ENCODE measurements around the gene CDH13. TPM values are rescaled to one million over a fixed set of nuclear protein-coding genes. Genes with fewer than 3 reads are reported as not detected.

CDH13 gene
- total and polyA plus RNA-seq, 8 donors = 0.12 to 21.4 (median 1.7) TPM; not detected in 1

DNA sequence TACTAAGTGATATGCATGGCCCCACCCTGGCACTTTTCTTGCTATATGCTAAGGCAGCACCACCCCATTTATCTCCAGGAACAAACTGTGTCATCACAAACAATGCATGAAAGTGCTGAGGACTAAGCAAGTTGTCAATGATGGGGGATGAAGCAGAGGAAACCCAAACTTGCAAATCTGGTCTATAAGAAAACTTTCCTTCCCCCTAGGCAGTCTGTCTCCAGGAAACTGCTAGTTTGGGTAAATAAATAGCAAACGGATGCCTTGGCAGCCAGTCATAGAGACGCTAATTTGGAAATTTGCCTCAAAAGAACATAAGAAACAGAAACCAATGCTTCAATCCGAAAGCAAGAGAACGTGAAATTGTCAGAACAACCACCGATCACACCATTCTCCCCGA, 1175.4 kb downstream of the CDH13 start:
- DNase-seq = peak in 1 of 2 donors; percentile 82
- no peaks in the 10 kb centered on the region for H3K36me3 ChIP-seq
- TF ChIP-seq, protein P1, sequence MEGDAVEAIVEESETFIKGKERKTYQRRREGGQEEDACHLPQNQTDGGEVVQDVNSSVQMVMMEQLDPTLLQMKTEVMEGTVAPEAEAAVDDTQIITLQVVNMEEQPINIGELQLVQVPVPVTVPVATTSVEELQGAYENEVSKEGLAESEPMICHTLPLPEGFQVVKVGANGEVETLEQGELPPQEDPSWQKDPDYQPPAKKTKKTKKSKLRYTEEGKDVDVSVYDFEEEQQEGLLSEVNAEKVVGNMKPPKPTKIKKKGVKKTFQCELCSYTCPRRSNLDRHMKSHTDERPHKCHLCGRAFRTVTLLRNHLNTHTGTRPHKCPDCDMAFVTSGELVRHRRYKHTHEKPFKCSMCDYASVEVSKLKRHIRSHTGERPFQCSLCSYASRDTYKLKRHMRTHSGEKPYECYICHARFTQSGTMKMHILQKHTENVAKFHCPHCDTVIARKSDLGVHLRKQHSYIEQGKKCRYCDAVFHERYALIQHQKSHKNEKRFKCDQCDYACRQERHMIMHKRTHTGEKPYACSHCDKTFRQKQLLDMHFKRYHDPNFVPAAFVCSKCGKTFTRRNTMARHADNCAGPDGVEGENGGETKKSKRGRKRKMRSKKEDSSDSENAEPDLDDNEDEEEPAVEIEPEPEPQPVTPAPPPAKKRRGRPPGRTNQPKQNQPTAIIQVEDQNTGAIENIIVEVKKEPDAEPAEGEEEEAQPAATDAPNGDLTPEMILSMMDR (IDR thresholded peaks at IDR 0.05) = no peak
- peak in 1 of 3 donors; percentile 6 for TF ChIP-seq POLR2AphosphoS5 (IDR thresholded peaks at IDR 0.05)
- TF ChIP-seq POLR2A (IDR thresholded peaks at IDR 0.05) = no peak
- no peak for TF ChIP-seq EP300 (IDR thresholded peaks at IDR 0.05)
- H3K27me3 ChIP-seq = peaks cover 0 to 6% (median 0%) of the 10 kb centered on the region in 3 donors
- peaks cover 5 to 27% (median 13%) of the 10 kb centered on the region in 4 donors for H3K4me1 ChIP-seq
- H3K27ac ChIP-seq = peak overlapping the region in 3 of 5 donors; percentile 26 to 49 (median 37)
- WGBS, 5 donors = 8 to 19% (median 16%) methylated on average over 6 of the region's 6 CpGs
- peak overlapping the region; percentile 7 to 22 (median 21) for H3K4me3 ChIP-seq
- H3K9me3 ChIP-seq = no peaks in the 10 kb centered on the region
- intact Hi-C loops (cut with DNase I; ENCODE audit: low total_unique reads) = no loop called here

DNA sequence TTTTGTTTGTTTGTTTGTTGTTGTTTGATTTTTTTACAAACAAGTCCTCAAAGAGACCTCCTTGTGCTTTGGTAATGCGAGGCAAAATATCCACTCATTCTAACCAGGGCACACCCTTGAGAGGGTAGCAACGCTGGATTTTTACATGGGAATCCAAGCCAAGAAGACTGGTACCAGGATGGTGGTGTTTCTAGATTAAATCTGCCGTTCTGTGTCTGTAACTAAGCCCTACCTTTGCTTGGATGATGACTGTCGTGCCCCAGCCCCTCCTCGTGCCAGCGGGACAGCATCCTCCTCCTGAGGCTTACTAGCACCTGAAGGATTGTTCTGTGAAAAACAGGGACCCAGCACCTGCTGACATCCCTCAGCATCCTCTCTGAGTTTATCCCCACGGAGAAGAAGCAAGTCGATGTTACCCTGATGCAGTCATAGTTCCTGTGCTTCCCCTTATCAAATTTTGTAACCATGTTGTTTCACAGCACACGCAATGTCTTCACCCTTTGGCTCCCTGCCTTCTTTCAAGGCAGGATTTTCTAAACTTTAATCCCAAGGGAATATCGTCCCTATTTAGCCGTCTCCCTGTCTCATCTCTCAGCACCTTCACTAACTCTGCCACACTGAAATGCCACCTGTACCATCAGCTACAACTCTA, 1175.9 kb downstream of the CDH13 start:
- TF ChIP-seq EP300 (IDR thresholded peaks at IDR 0.05) = no peak
- no peak for TF ChIP-seq POLR2AphosphoS5 (IDR thresholded peaks at IDR 0.05)
- TF ChIP-seq, protein P1 (IDR thresholded peaks at IDR 0.05) = no peak
- TF ChIP-seq POLR2A (IDR thresholded peaks at IDR 0.05) = no peak
- peaks cover 6 to 31% (median 15%) of the 10 kb centered on the region in 4 donors for H3K4me1 ChIP-seq
- H3K27ac ChIP-seq = peak overlapping the region in 3 of 5 donors; percentile 26 to 49 (median 37)
- no peaks in the 10 kb centered on the region for H3K9me3 ChIP-seq
- DNase-seq = no peak
- intact Hi-C loops (cut with DNase I; ENCODE audit: low total_unique reads) = no loop called here
- H3K36me3 ChIP-seq = no peaks in the 10 kb centered on the region
- H3K27me3 ChIP-seq = peaks cover 0 to 6% (median 0%) of the 10 kb centered on the region in 3 donors
- H3K4me3 ChIP-seq = peak overlapping the region; percentile 7 to 22 (median 21)
- 36 to 53% (median 42%) methylated on average over 10 to 11 of the region's 11 CpGs for WGBS, 5 donors

DNA sequence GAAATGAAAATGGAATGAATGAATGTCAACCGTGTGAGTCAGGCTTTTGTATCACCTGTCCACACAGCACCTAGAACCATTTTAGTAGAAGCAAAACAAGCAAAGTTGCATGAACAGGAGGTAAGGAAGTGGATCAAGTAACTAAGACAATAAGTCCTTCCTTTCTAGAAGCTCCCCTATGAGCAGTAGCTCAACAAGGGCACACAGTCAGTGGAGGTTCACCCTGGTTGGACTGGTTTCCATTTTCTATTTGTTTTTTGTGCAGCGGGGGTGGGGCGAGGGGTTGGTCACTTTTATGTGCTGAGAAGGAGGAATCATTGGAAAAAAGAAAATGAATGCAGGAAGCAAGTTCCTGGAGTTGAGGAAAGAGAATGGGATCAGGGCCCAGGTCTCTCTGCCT, 1177.0 kb downstream of the CDH13 start:
- Histone ChIP-seq H3K4me3 (no peak overlapping the region), H3K36me3 (no peaks in the 10 kb centered on the region), H3K4me1 (peaks cover 9 to 35% (median 21%) of the 10 kb centered on the region in 4 donors), H3K9me3 (no peaks in the 10 kb centered on the region), H3K27me3 (peaks cover 0 to 6% (median 0%) of the 10 kb centered on the region in 3 donors), H3K27ac (peak overlapping the region in 3 of 5 donors; percentile 2 to 72 (median 31))
- DNase-seq = peak in 1 of 2 donors; percentile 75
- intact Hi-C loops (cut with DNase I; ENCODE audit: low total_unique reads) = no loop called here
- no peak for TF ChIP-seq POLR2A (IDR thresholded peaks at IDR 0.05)
- TF ChIP-seq POLR2AphosphoS5 (IDR thresholded peaks at IDR 0.05) = no peak
- TF ChIP-seq EP300 (IDR thresholded peaks at IDR 0.05) = no peak
- TF ChIP-seq, protein P1 (IDR thresholded peaks at IDR 0.05) = no peak
- 25 to 61% (median 54%) methylated on average over 3 of the region's 3 CpGs for WGBS, 5 donors

DNA sequence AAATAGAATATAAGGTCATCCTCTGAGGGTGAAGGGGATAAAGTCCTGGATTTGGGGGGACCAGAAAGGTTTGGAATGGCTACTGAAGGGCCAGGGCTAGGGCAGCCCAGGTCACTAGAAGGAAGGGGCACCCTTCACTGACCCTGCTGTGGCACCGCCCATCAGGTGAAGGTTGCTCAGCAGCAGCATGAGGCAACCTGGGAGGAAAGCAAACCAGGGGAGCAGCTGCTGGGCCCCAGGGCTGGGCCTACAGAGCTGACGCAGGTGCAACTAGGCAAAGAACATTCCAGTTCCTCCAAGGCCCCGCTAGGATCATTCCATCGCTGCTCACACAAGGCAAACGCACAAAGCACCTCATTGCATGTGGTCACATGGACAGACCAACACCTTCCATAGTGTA, 1177.6 kb downstream of the CDH13 start:
- WGBS, 5 donors = 85 to 94% (median 91%) methylated on average over 5 of the region's 5 CpGs
- no peaks in the 10 kb centered on the region for H3K9me3 ChIP-seq
- no peak overlapping the region for H3K4me3 ChIP-seq
- DNase-seq = peak in 1 of 2 donors; percentile 54
- H3K27me3 ChIP-seq = peaks cover 0 to under 1% (median 0%) of the 10 kb centered on the region in 3 donors
- TF ChIP-seq POLR2A (IDR thresholded peaks at IDR 0.05) (no peak), POLR2AphosphoS5 (IDR thresholded peaks at IDR 0.05) (no peak), EP300 (IDR thresholded peaks at IDR 0.05) (no peak)
- TF ChIP-seq, protein P1 (IDR thresholded peaks at IDR 0.05) = no peak
- peak overlapping the region in 2 of 5 donors; percentile 31 to 72 for H3K27ac ChIP-seq
- H3K4me1 ChIP-seq = peaks cover 13 to 41% (median 27%) of the 10 kb centered on the region in 4 donors
- intact Hi-C loops (cut with DNase I; ENCODE audit: low total_unique reads) = no loop called here
- H3K36me3 ChIP-seq = no peaks in the 10 kb centered on the region
